Measurements from ENCODE around the gene ARG1. TPM values are rescaled to one million over a fixed set of nuclear protein-coding genes. Genes with fewer than 3 reads are reported as not detected.

The ARG1 gene
- total and polyA plus RNA-seq, 4 donors, result 238 to 1,194 (median 883) TPM

DNA sequence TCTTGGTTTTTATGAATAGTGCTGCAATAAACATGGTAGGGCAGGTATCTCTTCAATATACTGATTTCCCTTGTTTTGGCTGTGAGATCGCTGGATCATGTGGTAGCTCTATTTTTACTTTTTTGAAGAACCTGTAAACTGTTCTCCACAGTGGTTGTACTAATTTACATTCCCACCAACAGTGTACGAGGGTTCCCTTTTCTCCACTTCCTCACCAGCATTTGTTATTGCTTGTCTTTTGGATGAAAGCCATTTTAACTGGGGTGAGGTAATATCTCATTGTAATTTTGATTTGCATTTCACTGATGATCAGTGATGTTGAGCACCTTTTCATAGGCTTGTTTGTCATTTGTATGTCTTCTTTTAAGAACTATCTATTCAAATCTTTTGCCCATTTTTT is 8.0 kb upstream of the ARG1 start:
- 73% methylated on average over 2 of the region's 2 CpGs for WGBS
- H3K36me3 ChIP-seq (ENCODE audit: control insufficient read depth in 4 of 4, insufficient read depth in 3 of 4, low read depth in 1 of 4, low read length in 3 of 4), result no peaks in the 10 kb centered on the region
- no peaks in the 10 kb centered on the region for H3K27me3 ChIP-seq (ENCODE audit: control insufficient read depth in 4 of 4, insufficient read depth in 4 of 4, low read length in 3 of 4)
- H3K4me1 ChIP-seq (ENCODE audit: control insufficient read depth in 4 of 4, insufficient read depth in 4 of 4, low read length in 3 of 4), result peaks cover 0 to 12% (median 3%) of the 10 kb centered on the region in 4 donors
- no peak for DNase-seq (ENCODE audit: low spot score)
- TF ChIP-seq FOXA1 (IDR thresholded peaks at IDR 0.05) (no peak), RXRA (IDR thresholded peaks at IDR 0.05) (no peak), YY1 (IDR thresholded peaks at IDR 0.05) (no peak), HNF4A (conservative IDR thresholded peaks at IDR 0.05) (no peak), SP1 (IDR thresholded peaks at IDR 0.05) (no peak), EGR1 (IDR thresholded peaks at IDR 0.05; ENCODE audit: low read depth in 2 of 2) (no peak), GABPA (IDR thresholded peaks at IDR 0.05 in 1 of 2, conservative IDR thresholded peaks at IDR 0.05 in 1 of 2) (no peak), FOXA2 (IDR thresholded peaks at IDR 0.05) (no peak), ATF3 (IDR thresholded peaks at IDR 0.05) (no peak), TAF1 (conservative IDR thresholded peaks at IDR 0.05) (no peak), NR2F2 (IDR thresholded peaks at IDR 0.05) (no peak), RAD21 (IDR thresholded peaks at IDR 0.05) (no peak), JUND (IDR thresholded peaks at IDR 0.05) (no peak), HNF4G (IDR thresholded peaks at IDR 0.05) (no peak)
- TF ChIP-seq, protein P1, sequence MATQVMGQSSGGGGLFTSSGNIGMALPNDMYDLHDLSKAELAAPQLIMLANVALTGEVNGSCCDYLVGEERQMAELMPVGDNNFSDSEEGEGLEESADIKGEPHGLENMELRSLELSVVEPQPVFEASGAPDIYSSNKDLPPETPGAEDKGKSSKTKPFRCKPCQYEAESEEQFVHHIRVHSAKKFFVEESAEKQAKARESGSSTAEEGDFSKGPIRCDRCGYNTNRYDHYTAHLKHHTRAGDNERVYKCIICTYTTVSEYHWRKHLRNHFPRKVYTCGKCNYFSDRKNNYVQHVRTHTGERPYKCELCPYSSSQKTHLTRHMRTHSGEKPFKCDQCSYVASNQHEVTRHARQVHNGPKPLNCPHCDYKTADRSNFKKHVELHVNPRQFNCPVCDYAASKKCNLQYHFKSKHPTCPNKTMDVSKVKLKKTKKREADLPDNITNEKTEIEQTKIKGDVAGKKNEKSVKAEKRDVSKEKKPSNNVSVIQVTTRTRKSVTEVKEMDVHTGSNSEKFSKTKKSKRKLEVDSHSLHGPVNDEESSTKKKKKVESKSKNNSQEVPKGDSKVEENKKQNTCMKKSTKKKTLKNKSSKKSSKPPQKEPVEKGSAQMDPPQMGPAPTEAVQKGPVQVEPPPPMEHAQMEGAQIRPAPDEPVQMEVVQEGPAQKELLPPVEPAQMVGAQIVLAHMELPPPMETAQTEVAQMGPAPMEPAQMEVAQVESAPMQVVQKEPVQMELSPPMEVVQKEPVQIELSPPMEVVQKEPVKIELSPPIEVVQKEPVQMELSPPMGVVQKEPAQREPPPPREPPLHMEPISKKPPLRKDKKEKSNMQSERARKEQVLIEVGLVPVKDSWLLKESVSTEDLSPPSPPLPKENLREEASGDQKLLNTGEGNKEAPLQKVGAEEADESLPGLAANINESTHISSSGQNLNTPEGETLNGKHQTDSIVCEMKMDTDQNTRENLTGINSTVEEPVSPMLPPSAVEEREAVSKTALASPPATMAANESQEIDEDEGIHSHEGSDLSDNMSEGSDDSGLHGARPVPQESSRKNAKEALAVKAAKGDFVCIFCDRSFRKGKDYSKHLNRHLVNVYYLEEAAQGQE (IDR thresholded peaks at IDR 0.05), result no peak
- TF ChIP-seq, protein P2, sequence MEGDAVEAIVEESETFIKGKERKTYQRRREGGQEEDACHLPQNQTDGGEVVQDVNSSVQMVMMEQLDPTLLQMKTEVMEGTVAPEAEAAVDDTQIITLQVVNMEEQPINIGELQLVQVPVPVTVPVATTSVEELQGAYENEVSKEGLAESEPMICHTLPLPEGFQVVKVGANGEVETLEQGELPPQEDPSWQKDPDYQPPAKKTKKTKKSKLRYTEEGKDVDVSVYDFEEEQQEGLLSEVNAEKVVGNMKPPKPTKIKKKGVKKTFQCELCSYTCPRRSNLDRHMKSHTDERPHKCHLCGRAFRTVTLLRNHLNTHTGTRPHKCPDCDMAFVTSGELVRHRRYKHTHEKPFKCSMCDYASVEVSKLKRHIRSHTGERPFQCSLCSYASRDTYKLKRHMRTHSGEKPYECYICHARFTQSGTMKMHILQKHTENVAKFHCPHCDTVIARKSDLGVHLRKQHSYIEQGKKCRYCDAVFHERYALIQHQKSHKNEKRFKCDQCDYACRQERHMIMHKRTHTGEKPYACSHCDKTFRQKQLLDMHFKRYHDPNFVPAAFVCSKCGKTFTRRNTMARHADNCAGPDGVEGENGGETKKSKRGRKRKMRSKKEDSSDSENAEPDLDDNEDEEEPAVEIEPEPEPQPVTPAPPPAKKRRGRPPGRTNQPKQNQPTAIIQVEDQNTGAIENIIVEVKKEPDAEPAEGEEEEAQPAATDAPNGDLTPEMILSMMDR (IDR thresholded peaks at IDR 0.05; ENCODE audit: low read depth, low read length, missing input control), result no peak
- TF ChIP-seq, protein P3, sequence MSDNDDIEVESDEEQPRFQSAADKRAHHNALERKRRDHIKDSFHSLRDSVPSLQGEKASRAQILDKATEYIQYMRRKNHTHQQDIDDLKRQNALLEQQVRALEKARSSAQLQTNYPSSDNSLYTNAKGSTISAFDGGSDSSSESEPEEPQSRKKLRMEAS (IDR thresholded peaks at IDR 0.05), result no peak
- TF ChIP-seq, protein P4, sequence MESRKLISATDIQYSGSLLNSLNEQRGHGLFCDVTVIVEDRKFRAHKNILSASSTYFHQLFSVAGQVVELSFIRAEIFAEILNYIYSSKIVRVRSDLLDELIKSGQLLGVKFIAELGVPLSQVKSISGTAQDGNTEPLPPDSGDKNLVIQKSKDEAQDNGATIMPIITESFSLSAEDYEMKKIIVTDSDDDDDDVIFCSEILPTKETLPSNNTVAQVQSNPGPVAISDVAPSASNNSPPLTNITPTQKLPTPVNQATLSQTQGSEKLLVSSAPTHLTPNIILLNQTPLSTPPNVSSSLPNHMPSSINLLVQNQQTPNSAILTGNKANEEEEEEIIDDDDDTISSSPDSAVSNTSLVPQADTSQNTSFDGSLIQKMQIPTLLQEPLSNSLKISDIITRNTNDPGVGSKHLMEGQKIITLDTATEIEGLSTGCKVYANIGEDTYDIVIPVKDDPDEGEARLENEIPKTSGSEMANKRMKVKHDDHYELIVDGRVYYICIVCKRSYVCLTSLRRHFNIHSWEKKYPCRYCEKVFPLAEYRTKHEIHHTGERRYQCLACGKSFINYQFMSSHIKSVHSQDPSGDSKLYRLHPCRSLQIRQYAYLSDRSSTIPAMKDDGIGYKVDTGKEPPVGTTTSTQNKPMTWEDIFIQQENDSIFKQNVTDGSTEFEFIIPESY (IDR thresholded peaks at IDR 0.05), result no peak
- H3K27ac ChIP-seq (ENCODE audit: low read depth in 1 of 2, low read length in 2 of 2), result no peak overlapping the region
- H3K9ac ChIP-seq (ENCODE audit: low read depth in 1 of 2, low read length in 2 of 2), result no peak overlapping the region
- no peak overlapping the region for H3K4me3 ChIP-seq (ENCODE audit: low read depth in 1 of 3, low read length in 3 of 3)
- no peaks in the 10 kb centered on the region for H3K9me3 ChIP-seq (ENCODE audit: control insufficient read depth in 4 of 4, low read length in 3 of 4)

Data from liver (tissue), 9 donors.